ENCODE results near the gene LRRN2.

DNA sequence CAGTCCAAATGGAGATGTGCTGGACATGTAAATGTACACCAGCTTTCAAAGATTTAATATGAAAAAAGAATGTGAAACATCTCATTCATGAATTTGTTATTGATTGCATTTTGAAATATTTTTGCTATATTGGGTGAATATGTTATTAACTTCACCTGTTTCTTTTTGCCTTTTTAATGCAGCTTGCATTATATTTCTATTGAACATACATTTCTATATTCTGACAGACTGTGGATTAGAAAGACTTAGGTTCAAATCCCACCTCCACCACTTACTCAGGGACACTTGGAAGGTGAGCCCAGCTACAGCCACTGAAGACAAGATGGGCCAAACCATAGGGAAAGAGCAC, 37.8 kb downstream of the LRRN2 start:
- TF ChIP-seq, protein P1, sequence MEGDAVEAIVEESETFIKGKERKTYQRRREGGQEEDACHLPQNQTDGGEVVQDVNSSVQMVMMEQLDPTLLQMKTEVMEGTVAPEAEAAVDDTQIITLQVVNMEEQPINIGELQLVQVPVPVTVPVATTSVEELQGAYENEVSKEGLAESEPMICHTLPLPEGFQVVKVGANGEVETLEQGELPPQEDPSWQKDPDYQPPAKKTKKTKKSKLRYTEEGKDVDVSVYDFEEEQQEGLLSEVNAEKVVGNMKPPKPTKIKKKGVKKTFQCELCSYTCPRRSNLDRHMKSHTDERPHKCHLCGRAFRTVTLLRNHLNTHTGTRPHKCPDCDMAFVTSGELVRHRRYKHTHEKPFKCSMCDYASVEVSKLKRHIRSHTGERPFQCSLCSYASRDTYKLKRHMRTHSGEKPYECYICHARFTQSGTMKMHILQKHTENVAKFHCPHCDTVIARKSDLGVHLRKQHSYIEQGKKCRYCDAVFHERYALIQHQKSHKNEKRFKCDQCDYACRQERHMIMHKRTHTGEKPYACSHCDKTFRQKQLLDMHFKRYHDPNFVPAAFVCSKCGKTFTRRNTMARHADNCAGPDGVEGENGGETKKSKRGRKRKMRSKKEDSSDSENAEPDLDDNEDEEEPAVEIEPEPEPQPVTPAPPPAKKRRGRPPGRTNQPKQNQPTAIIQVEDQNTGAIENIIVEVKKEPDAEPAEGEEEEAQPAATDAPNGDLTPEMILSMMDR (IDR thresholded peaks at IDR 0.05) = no peak
- TF ChIP-seq POLR2A (IDR thresholded peaks at IDR 0.05) = no peak
- no peak for TF ChIP-seq POLR2AphosphoS5 (IDR thresholded peaks at IDR 0.05)
- TF ChIP-seq EP300 (IDR thresholded peaks at IDR 0.05) = no peak

Measured in sigmoid colon (tissue), 4 donors.